B cell (primary cell): ENCODE measurements around the gene OSTC. TPM values are rescaled to one million over a fixed set of nuclear protein-coding genes. Genes with fewer than 3 reads are reported as not detected.
A peak's percentile ranks its signal among the peaks of the same experiment; 100 is the strongest.

Source experiments
- ATAC-seq: fragments of 200-7000 bp; cut with Tn5 transposase; one replicate; pipeline ENCODE4 v1.10.0; 2021; ENCODE audit warnings: low read depth, mild to moderate bottlenecking, moderate number of reproducible peaks, moderate library complexity
- CTCF ChIA-PET: fragments of 350-600 bp; sonication (Branson Sonifier 250); formaldehyde crosslinking; loops from one replicate; lab custom pipeline; 2021; ENCODE audit warnings: antibody characterized with exemption, inconsistent platforms; lab: Charles Lee
- POLR2A ChIA-PET: fragments of 350-600 bp; sonication (Branson Sonifier 250); formaldehyde crosslinking; loops from one replicate; lab custom pipeline; 2021; ENCODE audit warnings: antibody characterized with exemption; lab: Charles Lee
- DNase-seq: peaks from one replicate; pipeline ENCODE4 v3.0.0; 2013
- H2AFZ ChIP-seq: 2 replicates; pipeline ENCODE4 v1.6.1; 2012; ENCODE audit warnings: mild to moderate bottlenecking, low read depth, low read length; ENCODE audit not compliant: insufficient read depth, poor library complexity, severe bottlenecking
- H3K27ac ChIP-seq, 2 donors: 1 replicate in 1 of 2; 2 replicates in 1 of 2; pipeline ENCODE4 v1.5.1; 2012 to 2013; ENCODE audit warnings: low read length in 2 of 2, mild to moderate bottlenecking in 2 of 2, moderate library complexity in 1 of 2
- H3K27me3 ChIP-seq, 4 experiments: fragments of 200-600 bp in 1 of 4; sonication (generic) in 1 of 4; replicated peaks in 1 of 4; 1 replicate in 2 of 4; 2 replicates in 2 of 4; pipeline versions ENCODE4 v1.6.1 to v1.7.0; 2013 to 2016; ENCODE audit warnings: low read length in 3 of 4, mild to moderate bottlenecking in 2 of 4, mixed read lengths in 1 of 4, moderate library complexity in 1 of 4; ENCODE audit not compliant: insufficient read depth in 4 of 4, control insufficient read depth in 3 of 4; ENCODE audit errors: control extremely low read depth in 1 of 4
- H3K36me3 ChIP-seq, 2 experiments: replicated peaks in 1 of 2; 1 replicate in 1 of 2; 2 replicates in 1 of 2; pipeline versions ENCODE4 v1.6.1 to v1.7.1; 2013; ENCODE audit warnings: low read length in 1 of 2; ENCODE audit not compliant: insufficient read depth in 2 of 2, control insufficient read depth in 1 of 2; ENCODE audit errors: control extremely low read depth in 1 of 2, extremely low read depth in 1 of 2
- H3K4me1 ChIP-seq, 2 donors: fragments of 200-600 bp in 1 of 2; sonication (generic) in 1 of 2; 1 replicate in 1 of 2; 2 replicates in 1 of 2; pipeline versions ENCODE4 v1.5.1 to v1.6.1; 2013 to 2017; ENCODE audit warnings: low read length in 2 of 2; ENCODE audit not compliant: control insufficient read depth in 2 of 2, insufficient read depth in 2 of 2
- H3K4me2 ChIP-seq: replicated peaks from 2 replicates; pipeline ENCODE3; 2012; ENCODE audit warnings: mild to moderate bottlenecking, low read depth, low read length; ENCODE audit not compliant: poor library complexity, severe bottlenecking
- H3K4me3 ChIP-seq, 5 experiments: fragments of 200-600 bp in 1 of 5; sonication (generic) in 1 of 5; 1 replicate in 3 of 5; 2 replicates in 2 of 5; pipeline versions ENCODE4 v1.5.1 to v1.7.0; 2011 to 2016; ENCODE audit warnings: low read length in 4 of 5, mild to moderate bottlenecking in 4 of 5, low read depth in 2 of 5, control low read depth in 1 of 5, moderate library complexity in 1 of 5; ENCODE audit not compliant: insufficient read depth in 1 of 5; ENCODE audit errors: control extremely low read depth in 1 of 5, extremely low read depth in 1 of 5
- H3K79me2 ChIP-seq: fragments of 200-600 bp; sonication (generic); one replicate; pipeline ENCODE4 v1.6.0; 2016; ENCODE audit warnings: low read length; ENCODE audit not compliant: control insufficient read depth, insufficient read depth
- H3K9ac ChIP-seq: fragments of 200-600 bp; sonication (generic); 2 replicates; pipeline ENCODE4 v1.6.1; 2017; ENCODE audit warnings: mild to moderate bottlenecking, low read length, moderate library complexity
- H3K9me3 ChIP-seq, 3 donors: one replicate each; pipeline versions ENCODE4 v1.6.1 to v1.7.1; 2013; ENCODE audit warnings: low read length in 2 of 3; ENCODE audit not compliant: control insufficient read depth in 2 of 3, insufficient read depth in 1 of 3; ENCODE audit errors: control extremely low read depth in 1 of 3
- H4K20me1 ChIP-seq: 2 replicates; pipeline ENCODE4 v1.6.0; 2012; ENCODE audit warnings: mild to moderate bottlenecking, low read length; ENCODE audit not compliant: insufficient read depth, control insufficient read depth, poor library complexity, severe bottlenecking
- H3K27ac Mint-ChIP-seq: one replicate; pipeline ENCODE4 v1.8.0; 2021; ENCODE audit warnings: mixed read lengths
- H3K27me3 Mint-ChIP-seq: one replicate; pipeline ENCODE4 v1.8.0; 2021; ENCODE audit warnings: mixed read lengths
- H3K4me1 Mint-ChIP-seq: one replicate; pipeline ENCODE4 v1.8.0; 2021; ENCODE audit warnings: mixed read lengths
- H3K4me3 Mint-ChIP-seq: one replicate; pipeline ENCODE4 v1.8.0; 2021; ENCODE audit warnings: mixed read lengths
- H3K9me3 Mint-ChIP-seq: one replicate; pipeline ENCODE4 v1.8.0; 2022; ENCODE audit warnings: mixed read lengths; ENCODE audit not compliant: insufficient read depth
- CTCF ChIP-seq: fragments of 200-600 bp; IDR thresholded peaks from one replicate; pipeline ENCODE4 v1.8.0; 2022; ENCODE audit warnings: antibody characterized with exemption, mild to moderate bottlenecking
- EZH2 ChIP-seq: IDR thresholded peaks from 2 replicates; pipeline ENCODE4 v1.6.1; 2012; ENCODE audit warnings: borderline replicate concordance, low read depth, mild to moderate bottlenecking, moderate library complexity, low read length; ENCODE audit not compliant: insufficient read depth, poor library complexity, severe bottlenecking
- WGBS: methylation state at CpG from one replicate; pipeline ENCODE4 v1.1.5; 2013; ENCODE audit warnings: missing lambda C conversion rate; ENCODE audit not compliant: insufficient coverage; 5-methylcytosine and 5-hydroxymethylcytosine counted together
- intact Hi-C: fragments of 100-400 bp; cut with micrococcal nuclease; formaldehyde crosslinking; loops from one replicate; pipeline ENCODE4 v1.10.0; 2022
- polyA minus RNA-seq: library from RNA; depleted of rRNA, polyadenylated mRNA; stranded (reverse); fragments of >200 nt; gene quantifications from 2 replicates; pipeline ENCODE4 v1.2.3, GENCODE V29; 2012
- polyA plus RNA-seq: library from polyadenylated mRNA; depleted of rRNA; stranded (reverse); fragments of >200 nt; gene quantifications from 2 replicates; pipeline ENCODE4 v1.2.3, GENCODE V29; 2012
- total RNA-seq, 2 donors: library from RNA; stranded (reverse); fragments of 120-200 nt in 1 of 2; gene quantifications; 1 replicate in 1 of 2; 2 replicates in 1 of 2; pipeline versions ENCODE4 v1.2.3 to v1.2.4, GENCODE V29; 2013 to 2022

The OSTC gene
- total RNA-seq (38.9 and 39.9 TPM in 2 replicates), polyA plus RNA-seq (33.3 and 33.8 TPM in 2 replicates), polyA minus RNA-seq (18.9 and 19.4 TPM in 2 replicates)
- total RNA-seq (2013), result 76.7 TPM

- CTCF ChIA-PET, result interaction anchor here (1.6 kb wide), 1 partner anchor 31 kb away, joined by 7 read pairs; no protein-coding TSS in a partner anchor
- under 1% methylated on average over 33 of the region's 45 CpGs for WGBS
- H3K4me1 Mint-ChIP-seq, result peaks cover 37% of the 10 kb centered on the region
Measured at GRCh38 chr4:108650212-108651013, at the start of gene OSTC. Gene OSTC (plus strand): TSS chr4:108650599. CDS start chr4:108650656, 57 bp downstream.

More at GRCh38 chr4:108650212-108651013, at the start of gene OSTC:
- Histone ChIP-seq H3K9me3 (no peaks in the 10 kb centered on the region), H3K9ac (peak within 1 kb of the TSS; percentile 93), H2AFZ (peak within 1 kb of the TSS; percentile 94), H3K4me2 (peak within 1 kb of the TSS; percentile 83), H3K4me1 (peaks cover 9 to 15% of the 10 kb centered on the region in 2 donors), H3K4me3 (peak within 1 kb of the TSS; percentile 79 to 96 (median 87)), H4K20me1 (peaks cover 11% of the 10 kb centered on the region), H3K27ac (peak within 1 kb of the TSS; percentile 77 to 91), H3K27me3 (no peaks in the 10 kb centered on the region), H3K36me3 (peaks cover 0 to 2% of the 10 kb centered on the region in 2 experiments), H3K79me2 (peaks cover 42% of the 10 kb centered on the region)
- peak; percentile 95 for ATAC-seq
- POLR2A ChIA-PET, result interaction anchor here (0.5 to 2.0 kb wide), 4 partner anchors 30 to 719 kb away, joined by 3 to 11 read pairs (median 4); partner anchors contain the start of genes CYP2U1 and RPL34
- Mint-ChIP-seq H3K9me3 (no peaks in the 10 kb centered on the region), H3K4me3 (peak within 1 kb of the TSS; percentile 95), H3K27me3 (no peaks in the 10 kb centered on the region), H3K27ac (peak within 1 kb of the TSS; percentile 96)
- DNase-seq, result peak; percentile 96
- TF ChIP-seq CTCF (no peak), EZH2 (no peak)
- intact Hi-C loops, result loop anchor here (1.0 to 10.0 kb wide), 4 partner anchors 30 to 1164 kb away; partner anchors contain the start of genes GAR1, HADH, RPL34 and SEC24B
